Measurements from ENCODE around the gene ARMC5.

- TF ChIP-seq, protein P1, sequence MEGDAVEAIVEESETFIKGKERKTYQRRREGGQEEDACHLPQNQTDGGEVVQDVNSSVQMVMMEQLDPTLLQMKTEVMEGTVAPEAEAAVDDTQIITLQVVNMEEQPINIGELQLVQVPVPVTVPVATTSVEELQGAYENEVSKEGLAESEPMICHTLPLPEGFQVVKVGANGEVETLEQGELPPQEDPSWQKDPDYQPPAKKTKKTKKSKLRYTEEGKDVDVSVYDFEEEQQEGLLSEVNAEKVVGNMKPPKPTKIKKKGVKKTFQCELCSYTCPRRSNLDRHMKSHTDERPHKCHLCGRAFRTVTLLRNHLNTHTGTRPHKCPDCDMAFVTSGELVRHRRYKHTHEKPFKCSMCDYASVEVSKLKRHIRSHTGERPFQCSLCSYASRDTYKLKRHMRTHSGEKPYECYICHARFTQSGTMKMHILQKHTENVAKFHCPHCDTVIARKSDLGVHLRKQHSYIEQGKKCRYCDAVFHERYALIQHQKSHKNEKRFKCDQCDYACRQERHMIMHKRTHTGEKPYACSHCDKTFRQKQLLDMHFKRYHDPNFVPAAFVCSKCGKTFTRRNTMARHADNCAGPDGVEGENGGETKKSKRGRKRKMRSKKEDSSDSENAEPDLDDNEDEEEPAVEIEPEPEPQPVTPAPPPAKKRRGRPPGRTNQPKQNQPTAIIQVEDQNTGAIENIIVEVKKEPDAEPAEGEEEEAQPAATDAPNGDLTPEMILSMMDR (IDR thresholded peaks at IDR 0.05 in 4 of 5, conservative IDR thresholded peaks at IDR 0.05 in 1 of 5) = no peak
- TF ChIP-seq POLR2A (IDR thresholded peaks at IDR 0.05) = no peak
Observed at GRCh38 chr16:31498493-31498892, 39.2 kb downstream of the ARMC5 start.

Measured in gastrocnemius medialis (tissue), 4 donors.